Measurements from ENCODE around the gene SETX.

GRCh38 chr9:132357764-132358163 lies 3.0 kb upstream of the SETX start:
- TF ChIP-seq CTCF (conservative IDR thresholded peaks at IDR 0.05; ENCODE audit: low read length) (no peak), EZH2phosphoT487 (IDR thresholded peaks at IDR 0.05; ENCODE audit: borderline replicate concordance, low read depth, low read length) (no peak)

Data from OCI-LY7 (cell line).